IgD-negative memory B cell (primary cell): ENCODE measurements around the gene ANO2. TPM values are rescaled to one million over a fixed set of nuclear protein-coding genes. Genes with fewer than 3 reads are reported as not detected.

Source experiments
- H3K27ac Mint-ChIP-seq, 3 donors: one replicate each; pipeline ENCODE4 v1.8.0; 2020 to 2022; ENCODE audit warnings: mild to moderate bottlenecking in 3 of 3, mixed read lengths in 3 of 3, moderate library complexity in 1 of 3
- H3K27me3 Mint-ChIP-seq: one replicate; pipeline ENCODE4 v1.8.0; 2021; ENCODE audit warnings: mixed read lengths
- H3K36me3 Mint-ChIP-seq: one replicate; pipeline ENCODE4 v1.8.0; 2020; ENCODE audit warnings: mild to moderate bottlenecking, mixed read lengths
- H3K4me1 Mint-ChIP-seq, 3 donors: one replicate each; pipeline ENCODE4 v1.8.0; 2020 to 2022; ENCODE audit warnings: mixed read lengths in 3 of 3, mild to moderate bottlenecking in 1 of 3
- H3K4me3 Mint-ChIP-seq, 4 donors: one replicate each; pipeline ENCODE4 v1.8.0; 2020 to 2022; ENCODE audit warnings: mild to moderate bottlenecking in 4 of 4, mixed read lengths in 4 of 4, moderate library complexity in 3 of 4
- H3K9me3 Mint-ChIP-seq, 3 donors: one replicate each; pipeline ENCODE4 v1.8.0; 2020 to 2021; ENCODE audit warnings: mixed read lengths in 3 of 3, mild to moderate bottlenecking in 1 of 3
- polyA plus RNA-seq: library from polyadenylated mRNA; unstranded; fragments of 300-500 nt; fragmentation: Illumina TruSeq; gene quantifications from one replicate; pipeline ENCODE4 v1.2.3, GENCODE V29; 2021

Gene ANO2
- polyA plus RNA-seq, 1 donor from 2014 or later, result not detected

DNA sequence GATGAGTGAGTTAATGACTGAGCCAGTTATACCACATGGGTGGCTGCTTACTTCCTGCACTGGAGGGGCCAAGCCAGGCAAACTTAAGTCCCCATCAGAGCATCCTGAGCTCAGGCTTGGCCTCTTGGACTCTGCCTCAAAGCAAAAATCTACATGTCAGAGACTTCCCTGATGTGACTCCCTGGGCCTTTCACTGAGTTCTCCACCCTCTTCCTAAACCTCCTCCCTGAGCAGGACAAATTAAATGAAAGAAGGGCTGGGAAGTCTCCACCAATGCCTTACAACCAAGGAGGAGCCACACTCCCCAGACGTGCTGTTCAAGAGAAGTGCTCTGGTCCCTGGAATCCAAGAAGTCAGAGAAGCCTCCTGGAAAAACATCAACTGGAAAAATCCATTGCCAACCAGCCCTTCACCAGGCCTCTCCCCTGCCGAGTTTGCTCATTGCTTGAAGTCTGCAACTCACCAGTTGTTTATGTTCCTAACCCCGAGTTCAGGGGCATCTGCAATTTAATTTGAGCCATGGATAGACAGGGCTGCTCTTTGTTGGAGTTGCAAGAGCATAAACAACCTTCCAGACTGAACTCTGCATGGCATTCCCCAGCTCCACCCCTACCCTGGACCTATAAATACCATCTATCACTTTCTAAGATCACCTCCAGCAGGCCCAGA, 160.5 kb downstream of the ANO2 start:
- Mint-ChIP-seq H3K27me3 (peaks cover 1% of the 10 kb centered on the region), H3K4me3 (no peak overlapping the region), H3K9me3 (peaks cover 0 to 2% (median 0%) of the 10 kb centered on the region in 3 donors), H3K27ac (no peak overlapping the region), H3K4me1 (no peaks in the 10 kb centered on the region), H3K36me3 (peaks cover 1% of the 10 kb centered on the region)

DNA sequence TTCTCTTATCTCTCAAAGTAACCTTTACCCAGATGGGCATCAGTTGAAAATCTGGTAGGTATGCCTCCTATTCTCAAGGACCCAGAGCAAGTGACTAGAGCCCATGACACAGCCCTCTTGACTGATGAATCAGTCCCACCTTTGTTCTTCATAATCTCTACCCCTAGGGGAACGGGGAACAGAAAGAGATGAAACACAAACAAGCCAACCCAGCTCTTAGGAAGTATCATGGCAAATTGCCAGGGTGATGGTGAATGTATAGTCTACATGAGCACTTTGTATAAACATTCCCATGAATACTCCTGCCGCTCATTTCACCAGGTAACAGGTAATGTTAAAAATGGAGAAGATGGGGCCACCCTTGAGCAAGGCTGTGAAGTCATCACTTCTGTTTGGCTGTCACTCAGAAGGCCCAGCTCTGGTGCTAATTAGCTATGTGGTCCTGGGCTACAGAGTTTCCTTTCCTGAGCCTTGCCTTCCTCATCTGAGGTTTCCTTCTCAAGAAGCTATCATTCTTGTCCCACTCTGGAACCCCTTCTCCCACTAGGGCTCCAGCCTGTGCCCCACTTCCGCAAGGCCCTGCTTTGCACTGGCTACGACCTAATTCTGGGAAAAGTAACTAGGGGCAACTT, 161.7 kb downstream of the ANO2 start:
- Mint-ChIP-seq H3K4me1 (no peaks in the 10 kb centered on the region), H3K9me3 (peaks cover 0 to 2% (median 0%) of the 10 kb centered on the region in 3 donors), H3K4me3 (no peak overlapping the region), H3K36me3 (peaks cover 1% of the 10 kb centered on the region), H3K27me3 (no peaks in the 10 kb centered on the region), H3K27ac (peak overlapping the region in 2 of 3 donors; percentile 7 to 40)

DNA sequence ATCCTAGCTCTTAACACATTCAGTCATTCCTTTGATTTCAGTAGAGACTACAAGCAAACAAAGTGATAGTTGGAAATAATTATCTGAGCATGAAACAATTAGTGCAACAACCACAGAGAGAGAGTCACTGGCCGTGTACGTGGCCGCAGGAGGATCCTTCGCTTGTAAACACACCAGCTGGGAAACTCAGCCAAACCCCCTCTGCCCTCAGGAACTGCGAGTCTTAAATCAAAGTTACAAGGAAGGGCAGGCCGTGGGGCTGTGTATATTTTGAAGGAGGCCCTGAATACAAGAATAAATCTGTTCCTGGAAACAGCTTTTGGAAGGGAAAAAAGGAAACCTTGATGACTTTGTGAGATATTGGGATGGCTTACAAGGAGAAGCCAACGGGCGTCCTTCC, 164.5 kb downstream of the ANO2 start:
- H3K27me3 Mint-ChIP-seq, result no peaks in the 10 kb centered on the region
- no peak overlapping the region for H3K4me3 Mint-ChIP-seq
- H3K27ac Mint-ChIP-seq, result no peak overlapping the region
- peaks cover 1% of the 10 kb centered on the region for H3K36me3 Mint-ChIP-seq
- H3K4me1 Mint-ChIP-seq, result no peaks in the 10 kb centered on the region
- peaks cover 0 to 3% (median 0%) of the 10 kb centered on the region in 3 donors for H3K9me3 Mint-ChIP-seq

DNA sequence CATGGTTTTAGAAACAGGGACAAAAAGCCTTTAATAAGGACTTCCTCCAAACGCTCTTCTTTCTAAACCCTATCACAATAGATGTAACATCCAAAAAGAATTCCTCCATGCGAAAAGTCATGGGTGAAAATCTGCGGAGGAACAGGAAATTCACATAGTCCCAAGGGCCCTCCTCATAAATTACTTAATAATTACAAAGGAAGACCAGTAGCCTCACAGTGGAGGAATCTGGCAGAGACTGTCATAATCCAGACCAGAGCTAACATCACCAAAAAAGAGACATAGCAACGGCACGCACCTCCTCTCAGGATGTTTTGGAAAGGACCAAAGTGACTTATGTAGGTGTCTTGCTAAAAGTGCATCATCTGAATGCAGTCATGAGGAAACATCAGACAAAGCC, 165.7 kb downstream of the ANO2 start:
- Mint-ChIP-seq H3K4me1 (no peaks in the 10 kb centered on the region), H3K4me3 (no peak overlapping the region), H3K36me3 (peaks cover 1% of the 10 kb centered on the region), H3K27ac (no peak overlapping the region), H3K27me3 (no peaks in the 10 kb centered on the region), H3K9me3 (peaks cover 0 to 6% (median 0%) of the 10 kb centered on the region in 3 donors)

DNA sequence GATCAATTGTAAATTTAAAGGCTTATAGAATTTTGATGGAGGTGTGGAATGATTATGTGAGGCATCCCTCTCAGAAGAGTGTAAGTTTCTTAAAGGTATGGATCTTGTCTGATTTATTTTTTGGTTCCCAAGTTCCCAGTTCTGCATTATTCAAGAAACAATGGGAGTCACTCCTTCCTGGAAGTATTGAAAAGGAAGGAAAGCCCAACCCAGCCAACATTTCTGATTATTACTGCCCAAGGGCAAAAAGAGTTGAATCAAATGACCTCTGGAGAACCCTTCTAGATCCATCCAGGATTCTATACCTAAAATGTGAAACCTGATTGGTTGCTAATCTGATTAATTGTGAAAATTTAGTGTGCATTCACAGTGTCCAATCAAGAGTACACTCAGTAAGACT, 166.2 kb downstream of the ANO2 start:
- Mint-ChIP-seq H3K27me3 (peaks cover under 1% of the 10 kb centered on the region), H3K27ac (no peak overlapping the region), H3K36me3 (peaks cover 1% of the 10 kb centered on the region), H3K9me3 (peaks cover 0 to 6% (median 0%) of the 10 kb centered on the region in 3 donors), H3K4me3 (no peak overlapping the region), H3K4me1 (no peaks in the 10 kb centered on the region)

DNA sequence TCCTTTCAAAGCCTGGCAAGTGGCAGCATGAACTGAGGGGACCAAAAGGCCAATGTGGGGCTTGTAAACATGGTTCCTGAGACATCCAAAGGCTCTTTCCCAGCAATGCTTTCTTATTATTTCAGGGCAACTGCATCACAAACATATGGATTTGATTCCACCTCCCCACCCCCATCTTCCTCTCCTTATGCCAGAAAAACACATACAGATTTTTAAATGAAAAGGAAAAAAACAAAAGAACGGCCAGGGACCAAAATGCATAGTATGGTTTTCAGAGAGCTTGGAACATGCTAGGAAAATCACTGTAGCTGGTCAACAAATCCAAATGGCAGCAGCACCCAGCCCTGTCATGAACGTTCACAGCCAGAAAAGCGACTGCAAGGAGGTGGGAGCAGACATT, 167.6 kb downstream of the ANO2 start:
- no peak overlapping the region for H3K4me3 Mint-ChIP-seq
- H3K27ac Mint-ChIP-seq, result peak overlapping the region in 1 of 3 donors; percentile 13
- H3K4me1 Mint-ChIP-seq, result no peaks in the 10 kb centered on the region
- peaks cover 2% of the 10 kb centered on the region for H3K27me3 Mint-ChIP-seq
- peaks cover 0 to 4% (median 0%) of the 10 kb centered on the region in 3 donors for H3K9me3 Mint-ChIP-seq
- H3K36me3 Mint-ChIP-seq, result peaks cover 1% of the 10 kb centered on the region

DNA sequence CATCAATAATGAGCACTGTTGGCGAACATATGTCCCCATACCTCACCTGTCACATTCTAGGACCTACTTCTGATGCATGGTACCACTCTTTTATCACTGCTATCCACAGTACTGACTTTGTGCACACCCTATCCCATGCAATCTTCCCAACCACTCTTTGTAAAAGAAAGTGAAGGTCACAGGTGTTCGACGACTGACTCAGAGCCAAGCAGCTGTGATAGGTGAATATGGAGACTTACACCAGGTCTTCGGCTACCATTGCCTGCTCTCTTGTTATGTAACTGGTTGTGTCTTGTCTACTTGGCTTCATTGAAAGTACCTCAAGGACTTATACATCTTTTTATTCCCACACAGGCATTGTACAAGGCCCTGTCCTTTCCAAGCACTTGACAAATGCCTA, 169.0 kb downstream of the ANO2 start:
- peaks cover 1% of the 10 kb centered on the region for H3K36me3 Mint-ChIP-seq
- H3K27me3 Mint-ChIP-seq, result peaks cover 2% of the 10 kb centered on the region
- no peaks in the 10 kb centered on the region for H3K4me1 Mint-ChIP-seq
- no peak overlapping the region for H3K4me3 Mint-ChIP-seq
- peaks cover 0 to 4% (median 0%) of the 10 kb centered on the region in 3 donors for H3K9me3 Mint-ChIP-seq
- no peak overlapping the region for H3K27ac Mint-ChIP-seq

DNA sequence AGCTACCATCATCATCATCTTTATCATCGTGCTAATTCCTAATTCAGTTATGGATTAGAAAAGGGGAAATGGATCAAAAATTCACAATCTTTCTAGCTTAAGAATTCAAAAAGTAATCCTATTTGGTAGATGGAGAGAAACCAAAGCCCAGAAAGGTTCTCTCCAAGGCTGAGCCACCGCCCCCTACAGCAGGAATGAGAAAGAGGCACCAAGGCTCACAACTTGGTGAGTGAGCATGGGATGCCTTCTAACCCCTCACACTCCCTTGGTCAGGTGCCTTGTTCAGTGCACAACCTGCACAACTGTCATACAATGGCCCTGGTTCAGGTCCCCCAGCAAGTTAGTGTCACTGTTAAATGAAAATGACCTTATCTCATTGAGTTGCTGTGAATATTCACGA, 171.5 kb downstream of the ANO2 start:
- Mint-ChIP-seq H3K9me3 (peaks cover 0 to 4% (median 0%) of the 10 kb centered on the region in 3 donors), H3K4me1 (no peaks in the 10 kb centered on the region), H3K4me3 (no peak overlapping the region), H3K27ac (no peak overlapping the region), H3K27me3 (peaks cover 4% of the 10 kb centered on the region), H3K36me3 (no peaks in the 10 kb centered on the region)

DNA sequence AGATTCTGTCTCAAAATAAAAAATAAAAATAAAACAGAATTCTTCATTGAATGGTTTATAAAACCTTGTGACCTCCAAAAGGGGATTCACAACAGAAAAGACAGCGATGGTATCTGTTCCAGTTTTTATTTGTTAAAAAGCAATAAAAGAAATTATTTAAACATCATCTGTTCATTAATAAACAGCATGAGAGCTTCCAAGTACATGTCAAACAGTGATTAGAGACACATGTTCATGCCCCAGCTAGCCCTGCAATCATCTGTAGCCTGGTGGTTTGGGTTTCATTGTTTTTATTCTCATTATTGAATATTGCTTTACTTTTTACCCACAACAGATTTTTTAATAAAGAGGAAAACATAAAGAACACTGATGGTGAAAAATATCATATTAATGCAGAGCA, 173.3 kb downstream of the ANO2 start:
- Mint-ChIP-seq H3K27ac (no peak overlapping the region), H3K27me3 (peaks cover 4% of the 10 kb centered on the region), H3K4me1 (no peaks in the 10 kb centered on the region), H3K4me3 (no peak overlapping the region), H3K9me3 (peaks cover 0 to 3% (median 0%) of the 10 kb centered on the region in 3 donors), H3K36me3 (no peaks in the 10 kb centered on the region)

DNA sequence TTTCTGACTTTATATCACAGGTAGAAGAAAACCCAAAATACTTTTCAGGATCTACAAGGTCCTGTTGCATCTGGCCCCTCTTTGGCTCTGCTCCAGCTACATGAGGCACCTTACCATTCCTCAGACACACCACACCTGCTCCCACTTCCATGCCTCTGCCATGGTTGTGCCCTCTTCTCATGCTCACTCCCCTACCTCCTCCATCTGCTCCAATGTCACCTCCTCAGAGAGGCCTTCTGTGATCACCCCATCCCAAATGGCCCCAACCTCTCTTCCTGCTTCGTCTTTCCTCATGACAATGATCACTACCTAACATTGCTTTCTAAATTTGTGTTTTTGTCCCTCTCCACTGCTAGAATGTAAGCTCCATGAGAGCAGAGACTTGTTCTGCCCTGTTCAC, 174.3 kb downstream of the ANO2 start:
- Mint-ChIP-seq H3K27me3 (peaks cover 4% of the 10 kb centered on the region), H3K9me3 (peaks cover 0 to 4% (median 0%) of the 10 kb centered on the region in 3 donors), H3K36me3 (no peaks in the 10 kb centered on the region), H3K4me1 (no peaks in the 10 kb centered on the region), H3K27ac (no peak overlapping the region), H3K4me3 (no peak overlapping the region)

DNA sequence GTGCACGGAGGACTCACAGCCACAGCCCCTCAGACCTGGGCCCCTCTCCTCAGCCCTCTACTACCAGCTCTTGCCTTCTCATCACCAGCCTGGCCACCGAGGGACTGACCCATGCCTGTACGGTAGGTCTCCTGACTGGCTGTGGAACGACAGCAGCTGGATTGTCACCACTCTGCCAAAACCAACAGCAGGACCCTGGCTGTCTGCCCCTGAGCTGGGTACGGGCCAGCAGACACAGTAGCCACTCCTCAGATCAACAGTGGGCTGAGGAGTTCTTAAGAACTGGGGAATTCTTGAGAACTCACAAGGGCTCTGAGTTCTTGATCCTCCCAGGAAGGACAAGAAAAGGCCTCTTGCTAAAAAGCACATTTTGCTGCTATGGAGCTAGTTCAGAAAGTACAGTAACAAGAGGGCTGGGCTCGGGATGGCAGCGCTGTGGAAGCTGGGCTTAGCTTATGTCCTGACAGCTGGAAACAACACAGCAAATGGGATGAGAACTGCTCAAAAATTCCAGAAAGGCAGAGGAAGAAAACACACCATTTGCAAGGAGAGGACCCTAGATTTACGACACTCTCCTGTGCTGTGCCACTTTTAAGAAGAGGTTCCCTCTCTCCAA, 176.4 kb downstream of the ANO2 start:
- H3K27ac Mint-ChIP-seq, result peak overlapping the region in 1 of 3 donors; percentile 39
- H3K9me3 Mint-ChIP-seq, result peaks cover 0 to 2% (median 0%) of the 10 kb centered on the region in 3 donors
- H3K27me3 Mint-ChIP-seq, result peaks cover 2% of the 10 kb centered on the region
- no peaks in the 10 kb centered on the region for H3K4me1 Mint-ChIP-seq
- H3K36me3 Mint-ChIP-seq, result no peaks in the 10 kb centered on the region
- H3K4me3 Mint-ChIP-seq, result no peak overlapping the region

DNA sequence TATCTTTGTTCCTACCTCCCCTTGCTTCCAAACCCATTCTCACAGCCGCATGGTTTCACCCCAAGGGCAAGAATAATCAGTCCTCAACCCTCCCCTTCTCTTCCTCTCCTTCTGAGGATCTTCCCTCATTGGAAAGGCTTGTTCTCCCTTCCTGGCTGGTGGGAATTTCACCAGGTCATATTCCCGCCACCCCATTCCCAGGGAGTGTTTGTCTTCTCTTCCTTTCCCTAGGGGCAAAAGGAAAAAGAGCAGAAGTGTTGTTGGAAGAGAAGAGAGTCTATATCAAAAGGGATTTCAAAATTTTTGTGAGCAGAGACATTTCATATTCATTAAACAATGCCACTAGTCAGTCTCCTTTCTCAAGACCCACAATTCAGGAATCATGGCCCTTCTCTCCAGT, 176.9 kb downstream of the ANO2 start:
- peaks cover 5% of the 10 kb centered on the region for H3K27me3 Mint-ChIP-seq
- H3K27ac Mint-ChIP-seq, result no peak overlapping the region
- H3K4me3 Mint-ChIP-seq, result no peak overlapping the region
- peaks cover 0 to 2% (median 0%) of the 10 kb centered on the region in 3 donors for H3K9me3 Mint-ChIP-seq
- no peaks in the 10 kb centered on the region for H3K36me3 Mint-ChIP-seq
- H3K4me1 Mint-ChIP-seq, result no peaks in the 10 kb centered on the region

DNA sequence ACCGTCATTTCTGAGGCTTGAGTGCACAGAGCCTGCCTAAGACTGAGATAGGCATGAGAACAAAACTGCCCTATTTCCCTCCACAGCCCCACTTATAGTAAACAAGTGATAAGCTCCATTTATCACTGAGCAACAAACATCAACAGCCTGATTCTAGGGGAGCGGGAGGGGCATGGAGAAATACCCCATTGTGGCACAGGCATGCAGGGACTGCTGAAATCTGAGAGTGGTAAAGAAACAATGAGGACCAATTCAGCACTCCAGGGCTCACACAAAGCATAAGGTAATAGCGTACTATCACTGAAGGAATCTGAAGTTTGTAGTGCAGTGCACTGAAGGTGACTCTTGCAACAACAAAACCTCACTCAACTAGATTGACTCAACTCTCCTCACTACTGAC, 186.7 kb downstream of the ANO2 start:
- peaks cover 7% of the 10 kb centered on the region for H3K27me3 Mint-ChIP-seq

DNA sequence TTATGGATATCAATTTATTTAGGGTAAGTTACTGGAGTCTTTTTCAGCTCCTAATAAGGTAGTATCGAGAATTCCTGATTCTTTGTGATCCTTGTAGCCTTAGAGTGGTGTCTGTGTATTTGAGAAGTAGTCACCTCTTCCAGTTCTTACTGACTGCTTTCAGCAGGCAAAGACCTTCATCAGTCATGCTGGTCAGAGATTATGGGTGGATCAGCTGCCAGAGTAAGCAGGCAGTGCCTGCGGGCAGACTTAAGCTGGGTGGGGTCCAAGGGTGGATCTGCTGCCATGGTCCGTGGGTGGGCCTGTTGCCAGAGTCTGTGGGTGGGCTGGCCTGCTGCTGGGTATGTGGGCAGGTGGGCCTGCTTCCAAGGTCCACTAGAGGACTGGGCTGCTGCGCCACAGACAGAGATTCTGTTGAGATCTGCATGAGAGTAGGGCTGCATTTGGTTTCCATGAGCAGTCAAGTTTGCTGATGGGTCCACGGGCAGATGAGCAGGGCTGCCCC, 188.7 kb downstream of the ANO2 start:
- Mint-ChIP-seq H3K4me1 (no peaks in the 10 kb centered on the region), H3K27ac (no peak overlapping the region), H3K36me3 (no peaks in the 10 kb centered on the region), H3K4me3 (no peak overlapping the region), H3K9me3 (peaks cover 0 to 13% (median 5%) of the 10 kb centered on the region in 3 donors), H3K27me3 (peaks cover 6% of the 10 kb centered on the region)

More for the DNA sequence above, 186.7 kb downstream of the ANO2 start:
- H3K4me3 Mint-ChIP-seq, result no peak overlapping the region
- no peaks in the 10 kb centered on the region for H3K36me3 Mint-ChIP-seq
- no peaks in the 10 kb centered on the region for H3K4me1 Mint-ChIP-seq
- no peak overlapping the region for H3K27ac Mint-ChIP-seq
- H3K9me3 Mint-ChIP-seq, result peaks cover 0 to 10% (median 5%) of the 10 kb centered on the region in 3 donors

DNA sequence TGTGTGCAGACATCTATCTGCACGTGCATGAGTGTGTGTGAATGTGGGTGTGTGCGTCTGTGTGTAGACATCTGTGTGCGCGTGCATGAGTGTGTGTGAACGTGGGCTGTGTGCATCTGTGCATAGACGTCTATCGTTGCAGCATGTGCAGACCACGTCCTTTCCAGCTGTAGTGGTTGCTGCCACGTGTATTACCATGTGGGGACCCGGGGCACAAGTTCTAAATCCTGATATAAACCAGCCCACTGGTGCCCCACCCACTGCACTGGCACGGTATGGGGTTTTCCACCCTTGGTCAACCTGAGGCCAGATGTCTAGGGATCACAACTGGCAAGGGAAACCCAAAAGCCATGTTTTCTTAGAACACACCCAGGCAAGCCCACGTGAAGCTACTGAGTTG, 197.0 kb downstream of the ANO2 start:
- H3K27ac Mint-ChIP-seq, result no peak overlapping the region
- H3K4me1 Mint-ChIP-seq, result no peaks in the 10 kb centered on the region
- no peaks in the 10 kb centered on the region for H3K36me3 Mint-ChIP-seq
- H3K9me3 Mint-ChIP-seq, result peaks cover 0 to 4% (median 2%) of the 10 kb centered on the region in 3 donors
- no peak overlapping the region for H3K4me3 Mint-ChIP-seq
- H3K27me3 Mint-ChIP-seq, result peaks cover 2% of the 10 kb centered on the region
